ENCODE data around the gene MEIS1. TPM values are rescaled to one million over a fixed set of nuclear protein-coding genes. Genes with fewer than 3 reads are reported as not detected.

MEIS1 gene
- total RNA-seq, 4 donors from 2014 or later, result 25.9 to 129 (median 28.8) TPM

GRCh38 chr2:66569321-66569851 is 134.5 kb downstream of the MEIS1 start:
- in situ Hi-C loops (cut with MboI; ENCODE audit: low pct_ligation_motif_present in 1 of 4, low pct_unique_long_range_greater_than_20kb in 1 of 4, low sequenced_read_pairs in 3 of 4), result no loop called here
- TF ChIP-seq POLR2A (IDR thresholded peaks at IDR 0.05), result no peak
- TF ChIP-seq CTCF (IDR thresholded peaks at IDR 0.05), result no peak
- no peak for TF ChIP-seq POLR2AphosphoS5 (IDR thresholded peaks at IDR 0.05)
- TF ChIP-seq EP300 (IDR thresholded peaks at IDR 0.05; ENCODE audit: low read depth), result no peak

GRCh38 chr2:66569974-66570373 is 135.0 kb downstream of the MEIS1 start:
- peaks cover 23% of the 10 kb centered on the region for H3K27me3 ChIP-seq
- intact Hi-C loops (cut with DNase I; ENCODE audit: low total_unique reads), result loop anchor here (10.0 kb wide), 2 partner anchors 645 to 1275 kb away; no protein-coding TSS in a partner anchor
- H3K27ac ChIP-seq, result peak overlapping the region in 3 of 4 donors; percentile 32 to 55 (median 33)
- no peak for DNase-seq
- H3K4me1 ChIP-seq, result peaks cover 0 to 23% (median 3%) of the 10 kb centered on the region in 4 donors
- no peak for TF ChIP-seq CTCF (IDR thresholded peaks at IDR 0.05)
- TF ChIP-seq POLR2AphosphoS5 (IDR thresholded peaks at IDR 0.05), result no peak
- TF ChIP-seq POLR2A (IDR thresholded peaks at IDR 0.05), result no peak
- no peak for TF ChIP-seq EP300 (IDR thresholded peaks at IDR 0.05; ENCODE audit: low read depth)
- H3K4me3 ChIP-seq, result no peak overlapping the region
- in situ Hi-C loops (cut with MboI; ENCODE audit: low pct_ligation_motif_present in 1 of 4, low pct_unique_long_range_greater_than_20kb in 1 of 4, low sequenced_read_pairs in 3 of 4), result no loop called here
- WGBS, 2 donors (ENCODE audit: low coverage in 1 of 2), result 63 to 74% methylated on average over 1 to 2 of the region's 2 CpGs
- H3K9me3 ChIP-seq, result no peaks in the 10 kb centered on the region
- H3K36me3 ChIP-seq, result no peaks in the 10 kb centered on the region

More at GRCh38 chr2:66569321-66569851, 134.5 kb downstream of the MEIS1 start:
- Histone ChIP-seq H3K4me3 (no peak overlapping the region), H3K27ac (peak overlapping the region; percentile 1 to 55 (median 32)), H3K27me3 (peaks cover 17% of the 10 kb centered on the region), H3K4me1 (peaks cover 0 to 24% (median 3%) of the 10 kb centered on the region in 4 donors), H3K36me3 (no peaks in the 10 kb centered on the region), H3K9me3 (no peaks in the 10 kb centered on the region)
- intact Hi-C loops (cut with DNase I; ENCODE audit: low total_unique reads), result no loop called here
- WGBS, 2 donors (ENCODE audit: low coverage in 1 of 2), result 60 to 75% methylated on average over 4 of the region's 4 CpGs
- no peak for DNase-seq

- Histone ChIP-seq H3K27ac (peak overlapping the region in 3 of 4 donors; percentile 14 to 33 (median 32)), H3K27me3 (peaks cover 28% of the 10 kb centered on the region), H3K4me1 (peaks cover 0 to 25% (median 4%) of the 10 kb centered on the region in 4 donors), H3K36me3 (no peaks in the 10 kb centered on the region), H3K9me3 (no peaks in the 10 kb centered on the region), H3K4me3 (no peak overlapping the region)
- DNase-seq, result no peak
- TF ChIP-seq POLR2A (IDR thresholded peaks at IDR 0.05) (no peak), CTCF (IDR thresholded peaks at IDR 0.05) (no peak), EP300 (IDR thresholded peaks at IDR 0.05; ENCODE audit: low read depth) (no peak), POLR2AphosphoS5 (IDR thresholded peaks at IDR 0.05) (no peak)
- in situ Hi-C loops (cut with MboI; ENCODE audit: low pct_ligation_motif_present in 1 of 4, low pct_unique_long_range_greater_than_20kb in 1 of 4, low sequenced_read_pairs in 3 of 4) (no loop called here), intact Hi-C loops (cut with DNase I; ENCODE audit: low total_unique reads) (loop anchor here (10.0 kb wide), 2 partner anchors 644 to 1274 kb away; no protein-coding TSS in a partner anchor)
- WGBS, 2 donors (ENCODE audit: low coverage in 1 of 2), result 90% methylated on average over 3 of the region's 3 CpGs
Measured at GRCh38 chr2:66570471-66570870, 135.5 kb downstream of the MEIS1 start.

GRCh38 chr2:66571918-66572317 is 137.0 kb downstream of the MEIS1 start:
- TF ChIP-seq EP300 (IDR thresholded peaks at IDR 0.05; ENCODE audit: low read depth), result no peak
- no peak for TF ChIP-seq POLR2A (IDR thresholded peaks at IDR 0.05)
- TF ChIP-seq POLR2AphosphoS5 (IDR thresholded peaks at IDR 0.05), result no peak
- in situ Hi-C loops (cut with MboI; ENCODE audit: low pct_ligation_motif_present in 1 of 4, low pct_unique_long_range_greater_than_20kb in 1 of 4, low sequenced_read_pairs in 3 of 4) (no loop called here), intact Hi-C loops (cut with DNase I; ENCODE audit: low total_unique reads) (loop anchor here (10.0 kb wide), 2 partner anchors 643 to 1273 kb away; no protein-coding TSS in a partner anchor)
- 66 to 69% methylated on average over 6 of the region's 6 CpGs for WGBS, 2 donors (ENCODE audit: low coverage in 1 of 2)
- Histone ChIP-seq H3K9me3 (no peaks in the 10 kb centered on the region), H3K36me3 (no peaks in the 10 kb centered on the region), H3K27me3 (peaks cover 43% of the 10 kb centered on the region), H3K27ac (peak overlapping the region in 3 of 4 donors; percentile 6 to 96 (median 20)), H3K4me1 (peaks cover 0 to 39% (median 11%) of the 10 kb centered on the region in 4 donors), H3K4me3 (no peak overlapping the region)
- no peak for DNase-seq

Measured in transverse colon (tissue), 4 donors.